Measurements from ENCODE around the gene XIRP1. TPM values are rescaled to one million over a fixed set of nuclear protein-coding genes. Genes with fewer than 3 reads are reported as not detected.
A peak's percentile ranks its signal among the peaks of the same experiment; 100 is the strongest.

The XIRP1 gene
- total and polyA plus RNA-seq, 2 of the 13 experiments (the other 11 are each of a cell fraction or from before 2014, with no cell fraction given): not detected

DNA sequence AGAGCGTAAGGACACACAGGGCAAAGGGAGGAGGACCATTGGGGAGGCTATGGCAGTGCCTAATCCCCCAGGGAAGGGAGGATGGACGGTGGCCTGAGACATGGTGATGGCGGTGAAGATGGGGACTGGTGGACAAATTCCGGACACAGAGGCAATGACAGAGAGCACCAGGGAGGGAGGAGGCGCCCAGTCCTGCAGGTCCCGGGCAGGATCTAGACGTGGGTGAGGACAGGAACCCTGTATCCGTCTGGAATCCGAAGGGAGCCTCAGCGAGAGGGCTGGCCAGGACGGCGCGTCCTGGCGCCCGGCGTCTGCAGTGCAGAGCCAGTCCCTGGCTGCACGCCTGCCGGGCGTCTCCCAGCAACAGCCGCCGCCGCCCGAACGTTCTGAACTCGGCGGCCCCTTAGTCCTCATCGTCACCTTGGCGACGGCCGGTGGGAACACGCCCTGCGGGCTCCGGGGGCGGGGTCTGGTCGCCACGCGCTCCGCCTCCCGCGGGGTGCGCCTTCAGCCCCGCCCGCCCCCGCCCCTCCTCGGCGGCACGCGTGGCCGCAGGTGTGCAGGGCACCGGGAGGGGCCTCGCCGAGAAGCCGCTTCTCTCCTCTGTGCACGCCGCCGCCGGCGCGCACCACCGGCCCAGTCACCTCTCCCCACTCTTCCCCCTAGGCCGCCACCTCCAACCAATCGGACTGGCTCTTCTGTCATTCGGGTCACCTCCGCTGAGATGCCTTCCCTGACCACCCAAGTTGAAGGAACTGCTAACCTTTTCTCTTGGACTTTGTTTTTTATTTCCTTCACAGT lies 11.6 kb downstream of the XIRP1 start (continued):
- TF ChIP-seq, protein P1, sequence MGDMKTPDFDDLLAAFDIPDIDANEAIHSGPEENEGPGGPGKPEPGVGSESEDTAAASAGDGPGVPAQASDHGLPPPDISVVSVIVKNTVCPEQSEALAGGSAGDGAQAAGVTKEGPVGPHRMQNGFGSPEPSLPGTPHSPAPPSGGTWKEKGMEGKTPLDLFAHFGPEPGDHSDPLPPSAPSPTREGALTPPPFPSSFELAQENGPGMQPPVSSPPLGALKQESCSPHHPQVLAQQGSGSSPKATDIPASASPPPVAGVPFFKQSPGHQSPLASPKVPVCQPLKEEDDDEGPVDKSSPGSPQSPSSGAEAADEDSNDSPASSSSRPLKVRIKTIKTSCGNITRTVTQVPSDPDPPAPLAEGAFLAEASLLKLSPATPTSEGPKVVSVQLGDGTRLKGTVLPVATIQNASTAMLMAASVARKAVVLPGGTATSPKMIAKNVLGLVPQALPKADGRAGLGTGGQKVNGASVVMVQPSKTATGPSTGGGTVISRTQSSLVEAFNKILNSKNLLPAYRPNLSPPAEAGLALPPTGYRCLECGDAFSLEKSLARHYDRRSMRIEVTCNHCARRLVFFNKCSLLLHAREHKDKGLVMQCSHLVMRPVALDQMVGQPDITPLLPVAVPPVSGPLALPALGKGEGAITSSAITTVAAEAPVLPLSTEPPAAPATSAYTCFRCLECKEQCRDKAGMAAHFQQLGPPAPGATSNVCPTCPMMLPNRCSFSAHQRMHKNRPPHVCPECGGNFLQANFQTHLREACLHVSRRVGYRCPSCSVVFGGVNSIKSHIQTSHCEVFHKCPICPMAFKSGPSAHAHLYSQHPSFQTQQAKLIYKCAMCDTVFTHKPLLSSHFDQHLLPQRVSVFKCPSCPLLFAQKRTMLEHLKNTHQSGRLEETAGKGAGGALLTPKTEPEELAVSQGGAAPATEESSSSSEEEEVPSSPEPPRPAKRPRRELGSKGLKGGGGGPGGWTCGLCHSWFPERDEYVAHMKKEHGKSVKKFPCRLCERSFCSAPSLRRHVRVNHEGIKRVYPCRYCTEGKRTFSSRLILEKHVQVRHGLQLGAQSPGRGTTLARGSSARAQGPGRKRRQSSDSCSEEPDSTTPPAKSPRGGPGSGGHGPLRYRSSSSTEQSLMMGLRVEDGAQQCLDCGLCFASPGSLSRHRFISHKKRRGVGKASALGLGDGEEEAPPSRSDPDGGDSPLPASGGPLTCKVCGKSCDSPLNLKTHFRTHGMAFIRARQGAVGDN (CRISPR knock-in tag; IDR thresholded peaks at IDR 0.05): peak; percentile 63
- TF ChIP-seq, protein P2, sequence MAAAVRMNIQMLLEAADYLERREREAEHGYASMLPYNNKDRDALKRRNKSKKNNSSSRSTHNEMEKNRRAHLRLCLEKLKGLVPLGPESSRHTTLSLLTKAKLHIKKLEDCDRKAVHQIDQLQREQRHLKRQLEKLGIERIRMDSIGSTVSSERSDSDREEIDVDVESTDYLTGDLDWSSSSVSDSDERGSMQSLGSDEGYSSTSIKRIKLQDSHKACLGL (CRISPR knock-in tag; IDR thresholded peaks at IDR 0.05): peak; percentile 73
- TF ChIP-seq, protein P3, sequence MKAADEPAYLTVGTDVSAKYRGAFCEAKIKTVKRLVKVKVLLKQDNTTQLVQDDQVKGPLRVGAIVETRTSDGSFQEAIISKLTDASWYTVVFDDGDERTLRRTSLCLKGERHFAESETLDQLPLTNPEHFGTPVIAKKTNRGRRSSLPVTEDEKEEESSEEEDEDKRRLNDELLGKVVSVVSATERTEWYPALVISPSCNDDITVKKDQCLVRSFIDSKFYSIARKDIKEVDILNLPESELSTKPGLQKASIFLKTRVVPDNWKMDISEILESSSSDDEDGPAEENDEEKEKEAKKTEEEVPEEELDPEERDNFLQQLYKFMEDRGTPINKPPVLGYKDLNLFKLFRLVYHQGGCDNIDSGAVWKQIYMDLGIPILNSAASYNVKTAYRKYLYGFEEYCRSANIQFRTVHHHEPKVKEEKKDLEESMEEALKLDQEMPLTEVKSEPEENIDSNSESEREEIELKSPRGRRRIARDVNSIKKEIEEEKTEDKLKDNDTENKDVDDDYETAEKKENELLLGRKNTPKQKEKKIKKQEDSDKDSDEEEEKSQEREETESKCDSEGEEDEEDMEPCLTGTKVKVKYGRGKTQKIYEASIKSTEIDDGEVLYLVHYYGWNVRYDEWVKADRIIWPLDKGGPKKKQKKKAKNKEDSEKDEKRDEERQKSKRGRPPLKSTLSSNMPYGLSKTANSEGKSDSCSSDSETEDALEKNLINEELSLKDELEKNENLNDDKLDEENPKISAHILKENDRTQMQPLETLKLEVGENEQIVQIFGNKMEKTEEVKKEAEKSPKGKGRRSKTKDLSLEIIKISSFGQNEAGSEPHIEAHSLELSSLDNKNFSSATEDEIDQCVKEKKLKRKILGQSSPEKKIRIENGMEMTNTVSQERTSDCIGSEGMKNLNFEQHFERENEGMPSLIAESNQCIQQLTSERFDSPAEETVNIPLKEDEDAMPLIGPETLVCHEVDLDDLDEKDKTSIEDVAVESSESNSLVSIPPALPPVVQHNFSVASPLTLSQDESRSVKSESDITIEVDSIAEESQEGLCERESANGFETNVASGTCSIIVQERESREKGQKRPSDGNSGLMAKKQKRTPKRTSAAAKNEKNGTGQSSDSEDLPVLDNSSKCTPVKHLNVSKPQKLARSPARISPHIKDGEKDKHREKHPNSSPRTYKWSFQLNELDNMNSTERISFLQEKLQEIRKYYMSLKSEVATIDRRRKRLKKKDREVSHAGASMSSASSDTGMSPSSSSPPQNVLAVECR (CRISPR knock-in tag; IDR thresholded peaks at IDR 0.05; ENCODE audit: borderline replicate concordance): peak; percentile 86
- TF ChIP-seq SP5 (CRISPR knock-in tag; IDR thresholded peaks at IDR 0.05; ENCODE audit: borderline replicate concordance, low read depth) (peak; percentile 54; the same call in 1 of the 2 replicates), TCF12 (IDR thresholded peaks at IDR 0.05) (no peak), TCF12 (CRISPR knock-in tag; IDR thresholded peaks at IDR 0.05) (peak; percentile 58; the same call in 1 of the 2 replicates), RFX3 (CRISPR knock-in tag; IDR thresholded peaks at IDR 0.05) (peak; percentile 88), ARNT2 (CRISPR knock-in tag; IDR thresholded peaks at IDR 0.05; ENCODE audit: low read depth) (no peak), ZNF660 (CRISPR knock-in tag; IDR thresholded peaks at IDR 0.05; ENCODE audit: borderline replicate concordance, low read depth) (no peak), GABPB1 (CRISPR knock-in tag; IDR thresholded peaks at IDR 0.05) (peak; percentile 49; the same call in 1 of the 2 replicates), IKZF4 (CRISPR knock-in tag; IDR thresholded peaks at IDR 0.05; ENCODE audit: borderline replicate concordance, low read depth, not compliant biosample characterization) (peak; percentile 27), TMF1 (CRISPR knock-in tag; IDR thresholded peaks at IDR 0.05; ENCODE audit: low read depth) (no peak), ZSCAN21 (CRISPR knock-in tag; IDR thresholded peaks at IDR 0.05; ENCODE audit: borderline replicate concordance) (0 out of 2 replicates have a peak, but pooled peaks have one; percentile 31), MYC (CRISPR knock-in tag; IDR thresholded peaks at IDR 0.05; ENCODE audit: borderline replicate concordance) (peak; percentile 48; the same call in 1 of the 2 replicates), ZMAT3 (CRISPR knock-in tag; conservative IDR thresholded peaks at IDR 0.05) (no peak), ZNF235 (CRISPR knock-in tag; IDR thresholded peaks at IDR 0.05; ENCODE audit: borderline replicate concordance) (0 out of 2 replicates have a peak, but pooled peaks have one; percentile 33), AGO2 (optimal IDR thresholded peaks at IDR 0.05; ENCODE audit: low read depth, low read length) (peak; percentile 25)
- TF ChIP-seq, protein P4, sequence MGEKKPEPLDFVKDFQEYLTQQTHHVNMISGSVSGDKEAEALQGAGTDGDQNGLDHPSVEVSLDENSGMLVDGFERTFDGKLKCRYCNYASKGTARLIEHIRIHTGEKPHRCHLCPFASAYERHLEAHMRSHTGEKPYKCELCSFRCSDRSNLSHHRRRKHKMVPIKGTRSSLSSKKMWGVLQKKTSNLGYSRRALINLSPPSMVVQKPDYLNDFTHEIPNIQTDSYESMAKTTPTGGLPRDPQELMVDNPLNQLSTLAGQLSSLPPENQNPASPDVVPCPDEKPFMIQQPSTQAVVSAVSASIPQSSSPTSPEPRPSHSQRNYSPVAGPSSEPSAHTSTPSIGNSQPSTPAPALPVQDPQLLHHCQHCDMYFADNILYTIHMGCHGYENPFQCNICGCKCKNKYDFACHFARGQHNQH (CRISPR knock-in tag; IDR thresholded peaks at IDR 0.05): 0 out of 2 replicates have a peak, but pooled peaks have one; percentile 15
